Endothelial cell of umbilical vein (primary cell): ENCODE measurements around the gene ZNF516. TPM values are rescaled to one million over a fixed set of nuclear protein-coding genes. Genes with fewer than 3 reads are reported as not detected.

Source experiments
- BruUV-seq: library from RNA; stranded (reverse); fragments of 400-500 nt; replicated peaks from 2 replicates; lab custom pipeline; 2021; lab: Mats Ljungman, UMichigan
- CTCF ChIA-PET: fragments of 300-600, 350-600 bp; sonication (Branson Sonifier 250); formaldehyde crosslinking; loops from one replicate; lab custom pipeline; 2021; ENCODE audit warnings: antibody characterized with exemption, inconsistent platforms; lab: Charles Lee
- POLR2A ChIA-PET: fragments of 300-600, 350-600 bp; sonication (Branson Sonifier 250); formaldehyde crosslinking; loops from one replicate; lab custom pipeline; 2021; ENCODE audit warnings: antibody characterized with exemption, inconsistent platforms; lab: Charles Lee
- DNase-seq: peaks from one replicate; pipeline ENCODE4 v3.0.0-alpha.2; 2011; ENCODE audit warnings: low read depth, low spot score
- FAIRE-seq: peaks from 2 replicates; lab custom pipeline; 2011; peaks lifted over from hg19 to GRCh38; lab: Jason Lieb, UNC
- H2AFZ ChIP-seq: 2 replicates; pipeline ENCODE4 v1.6.0; 2012; ENCODE audit warnings: low read depth, low read length, control low read depth, inconsistent platforms
- H3K27ac ChIP-seq: 2 replicates; pipeline ENCODE4 v1.5.1; 2011; ENCODE audit warnings: low read depth, mild to moderate bottlenecking, control low read depth, low read length, moderate library complexity; ENCODE audit not compliant: insufficient read depth
- H3K27me3 ChIP-seq, 2 experiments: 2 replicates each; pipeline versions ENCODE4 v1.6.0 to v1.6.1; 2011; ENCODE audit warnings: low read length in 2 of 2, mixed read lengths in 1 of 2; ENCODE audit not compliant: control insufficient read depth in 2 of 2, insufficient read depth in 2 of 2
- H3K36me3 ChIP-seq, 2 experiments: 2 replicates in 1 of 2; 3 replicates in 1 of 2; pipeline ENCODE4 v1.5.1; 2011; ENCODE audit warnings: low read length in 2 of 2, mild to moderate bottlenecking in 1 of 2, moderate library complexity in 1 of 2; ENCODE audit not compliant: control insufficient read depth in 2 of 2, insufficient read depth in 2 of 2; ENCODE audit errors: extremely low read depth in 1 of 2
- H3K4me1 ChIP-seq: 3 replicates; pipeline ENCODE4 v1.5.1; 2011; ENCODE audit warnings: mild to moderate bottlenecking, low read length; ENCODE audit not compliant: control insufficient read depth, insufficient read depth; ENCODE audit errors: extremely low read depth
- H3K4me2 ChIP-seq: 2 replicates; pipeline ENCODE4 v1.6.1; 2011; ENCODE audit warnings: low read length, control low read depth, mixed read lengths; ENCODE audit not compliant: insufficient read depth
- H3K4me3 ChIP-seq, 3 experiments: fragments of 200-600 bp in 1 of 3; sonication (generic), shearing (Covaris generic) in 1 of 3; replicated peaks in 1 of 3; 2 replicates each; pipeline ENCODE4 v1.5.1; 2011 to 2016; ENCODE audit warnings: control low read depth in 3 of 3, low read length in 3 of 3, mild to moderate bottlenecking in 2 of 3, inconsistent platforms in 1 of 3, low read depth in 1 of 3, moderate library complexity in 1 of 3; ENCODE audit not compliant: insufficient read depth in 1 of 3
- H3K79me2 ChIP-seq: 2 replicates; pipeline ENCODE4 v1.6.0; 2012; ENCODE audit warnings: low read length, inconsistent platforms; ENCODE audit not compliant: control insufficient read depth, insufficient read depth
- H3K9ac ChIP-seq: replicated peaks from 2 replicates; pipeline ENCODE3; 2011; ENCODE audit warnings: low read length, control low read depth; ENCODE audit not compliant: insufficient read depth; ENCODE audit errors: extremely low read depth
- H3K9me1 ChIP-seq: replicated peaks from 3 replicates; pipeline ENCODE4 v1.6.0; 2011; ENCODE audit warnings: mild to moderate bottlenecking, low read length; ENCODE audit not compliant: control insufficient read depth, insufficient read depth; ENCODE audit errors: extremely low read depth
- H3K9me3 ChIP-seq: replicated peaks from 2 replicates; pipeline ENCODE4 v1.5.1; 2012; ENCODE audit warnings: low read length, inconsistent platforms; ENCODE audit not compliant: control insufficient read depth, insufficient read depth
- H4K20me1 ChIP-seq: replicated peaks from 2 replicates; pipeline ENCODE3; 2011; ENCODE audit warnings: mild to moderate bottlenecking, low read length; ENCODE audit not compliant: control insufficient read depth, insufficient read depth; ENCODE audit errors: extremely low read depth
- EZH2 ChIP-seq: IDR thresholded peaks from 2 replicates; pipeline ENCODE4 v1.6.1; 2012; ENCODE audit warnings: borderline replicate concordance, low read depth, mild to moderate bottlenecking, moderate library complexity, low read length, inconsistent platforms; ENCODE audit not compliant: severe bottlenecking
- FOS ChIP-seq: IDR thresholded peaks from 2 replicates; pipeline ENCODE4 v1.6.1; 2011; ENCODE audit warnings: mild to moderate bottlenecking, low read length, moderate library complexity, borderline replicate concordance; ENCODE audit not compliant: insufficient read depth
- MAX ChIP-seq: IDR thresholded peaks from 2 replicates; pipeline ENCODE4 v1.6.1; 2011; ENCODE audit not compliant: insufficient read depth, insufficient read length
- POLR2A ChIP-seq: IDR thresholded peaks from 2 replicates; pipeline ENCODE4 v1.6.1; 2012; ENCODE audit warnings: low read depth, mild to moderate bottlenecking, control low read depth, low read length
- dilution Hi-C: fragments of 300-500 bp; cut with MboI; formaldehyde crosslinking; loops from one replicate; pipeline ENCODE4 v1.15.0; 2019; ENCODE audit warnings: low sequenced_read_pairs; ENCODE audit not compliant: extremely low pct_ligation_motif_present
- intact Hi-C: fragments of 100-400 bp; cut with micrococcal nuclease; formaldehyde crosslinking; loops from one replicate; pipeline ENCODE4 v1.10.0; 2022
- polyA plus RNA-seq, 4 experiments: library from polyadenylated mRNA; depleted of rRNA in 3 of 4; stranded (reverse) in 3 of 4; unstranded in 1 of 4; fragments of >200 nt; gene quantifications; 2 replicates each; pipeline versions ENCODE4 v1.2.1 to v1.2.3, GENCODE V29; 2011 to 2012; ENCODE audit warnings: missing spikeins in 1 of 4
- total RNA-seq: library from RNA; stranded (reverse); gene quantifications from 2 replicates; pipeline ENCODE4 v1.2.3, GENCODE V29; 2021

Gene ZNF516
- total and polyA plus RNA-seq, 2 donors (not counting 3 experiments of a cell fraction or from before 2014, with no cell fraction given) = 3.6 to 19.1 TPM

- CTCF ChIA-PET = interaction anchor here (1.0 to 1.1 kb wide), 2 partner anchors 19 to 248 kb away, joined by 3 read pairs; no protein-coding TSS in a partner anchor
- dilution Hi-C loops = no loop called here
Observed at GRCh38 chr18:76461692-76462325, 33.2 kb downstream of the ZNF516 start.

GRCh38 chr18:76461148-76461547, 33.9 kb downstream of the ZNF516 start:
- Histone ChIP-seq H4K20me1 (no peaks in the 10 kb centered on the region), H3K27me3 (no peaks in the 10 kb centered on the region), H3K4me3 (no peak overlapping the region), H3K9me3 (no peaks in the 10 kb centered on the region), H3K36me3 (no peaks in the 10 kb centered on the region), H3K27ac (no peak overlapping the region), H3K4me1 (peaks cover 4% of the 10 kb centered on the region), H3K4me2 (no peak overlapping the region), H2AFZ (no peak overlapping the region), H3K79me2 (no peaks in the 10 kb centered on the region), H3K9me1 (no peaks in the 10 kb centered on the region), H3K9ac (no peak overlapping the region)
- intact Hi-C loops = no loop called here
- no TSS peak for BruUV-seq
- no peak for DNase-seq
- POLR2A ChIA-PET = no interaction called here
- TF ChIP-seq EZH2 (no peak), MAX (no peak)
- FAIRE-seq = no peak
- dilution Hi-C loops = no loop called here
- CTCF ChIA-PET = no interaction called here

More at GRCh38 chr18:76461692-76462325, 33.2 kb downstream of the ZNF516 start:
- Histone ChIP-seq H3K9me3 (no peaks in the 10 kb centered on the region), H3K27me3 (no peaks in the 10 kb centered on the region), H3K4me1 (peaks cover 4% of the 10 kb centered on the region), H3K9ac (no peak overlapping the region), H4K20me1 (no peaks in the 10 kb centered on the region), H3K4me2 (no peak overlapping the region), H3K36me3 (no peaks in the 10 kb centered on the region), H3K4me3 (no peak overlapping the region), H3K79me2 (no peaks in the 10 kb centered on the region), H3K9me1 (no peaks in the 10 kb centered on the region), H3K27ac (no peak overlapping the region), H2AFZ (no peak overlapping the region)
- POLR2A ChIA-PET = no interaction called here
- no peak for FAIRE-seq
- intact Hi-C loops = loop anchor here (2.0 kb wide), 1 partner anchor 15 kb away; no protein-coding TSS in a partner anchor
- no peak for DNase-seq
- BruUV-seq = no TSS peak
- no peak for TF ChIP-seq POLR2A
- TF ChIP-seq FOS = no peak
- TF ChIP-seq MAX = no peak
